GM18951 (cell line): ENCODE results near the gene TBCC.

ENCODE experiments used
- POLR2A ChIP-seq: IDR thresholded peaks from 4 replicates; pipeline ENCODE4 v1.6.1; 2011; ENCODE audit warnings: mild to moderate bottlenecking; ENCODE audit not compliant: insufficient read length, insufficient read depth; ENCODE audit errors: extremely low read depth
- in situ Hi-C: fragments of 300-500 bp; cut with MboI; formaldehyde crosslinking; loops from one replicate; pipeline ENCODE4 v1.12.0; 2022; ENCODE audit warnings: low sequenced_read_pairs, mixed read lengths, inconsistent platforms; ENCODE audit not compliant: unreplicated experiment

The TBCC gene

DNA sequence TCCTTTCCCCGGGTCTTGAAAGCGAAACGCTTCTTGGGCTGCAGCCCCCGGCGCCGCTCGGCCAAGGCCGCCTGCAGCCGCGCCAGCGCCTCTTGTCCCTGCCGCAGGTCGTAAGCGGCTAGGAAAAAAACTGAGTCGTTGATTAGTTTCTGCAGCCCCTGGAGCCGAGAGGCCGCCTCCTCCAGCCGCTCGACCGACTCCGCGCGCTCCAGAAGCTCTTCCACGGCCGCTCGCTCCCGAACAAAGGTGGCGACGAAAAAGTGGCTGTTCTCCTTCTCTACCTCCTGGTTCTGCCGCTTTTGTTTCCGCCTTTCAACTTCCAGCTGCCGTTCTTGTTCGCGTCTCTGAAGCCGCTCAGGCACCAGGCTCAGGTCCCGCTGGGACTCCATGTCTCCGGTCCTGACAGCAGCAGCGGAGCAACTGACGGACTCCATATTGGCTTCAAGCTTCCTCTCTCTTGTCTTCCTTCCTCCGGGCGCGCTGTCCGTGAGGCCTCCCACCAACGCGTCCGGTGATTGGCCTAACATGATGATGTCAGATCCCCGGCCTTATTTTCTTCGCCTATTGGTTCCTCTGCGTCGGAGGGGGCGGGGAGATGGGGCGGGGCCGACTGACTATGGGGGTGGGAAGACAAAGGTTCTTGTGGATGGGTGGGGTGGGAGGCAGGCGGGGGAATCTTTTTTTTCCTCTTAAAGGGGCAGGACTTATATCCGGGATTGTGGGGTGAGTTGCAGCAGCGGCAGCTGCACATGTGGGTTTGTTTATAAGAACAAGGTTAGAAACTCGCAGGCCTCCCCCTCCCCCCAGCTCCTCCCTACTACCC is at the start of gene TBCC:
TSS of gene TBCC (minus strand) at position 464 of the 823 bp plus-strand sequence. CDS start at position 434, 30 bp downstream.
- TF ChIP-seq POLR2A: peak; percentile 95
- in situ Hi-C loops: no loop called here

DNA sequence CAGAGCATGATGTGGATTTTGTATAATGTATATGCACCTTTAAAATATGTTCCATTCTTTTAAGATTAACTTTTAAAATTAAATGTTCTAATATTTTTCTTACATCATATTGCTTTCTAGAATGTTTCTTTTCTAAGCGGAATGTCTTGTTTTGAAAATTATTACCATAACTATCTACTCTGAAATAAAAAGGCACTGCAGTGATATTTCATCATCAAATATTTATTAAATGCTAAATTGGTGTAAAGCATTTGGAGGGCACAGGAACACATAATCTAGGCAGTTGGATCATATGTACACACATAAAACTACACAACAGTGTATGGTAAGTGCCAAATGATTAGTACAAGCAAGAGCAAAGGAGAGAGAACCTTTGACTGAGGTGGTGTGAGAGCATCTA is 49.7 kb upstream of the TBCC start:
- TF ChIP-seq POLR2A: no peak
- in situ Hi-C loops: no loop called here

DNA sequence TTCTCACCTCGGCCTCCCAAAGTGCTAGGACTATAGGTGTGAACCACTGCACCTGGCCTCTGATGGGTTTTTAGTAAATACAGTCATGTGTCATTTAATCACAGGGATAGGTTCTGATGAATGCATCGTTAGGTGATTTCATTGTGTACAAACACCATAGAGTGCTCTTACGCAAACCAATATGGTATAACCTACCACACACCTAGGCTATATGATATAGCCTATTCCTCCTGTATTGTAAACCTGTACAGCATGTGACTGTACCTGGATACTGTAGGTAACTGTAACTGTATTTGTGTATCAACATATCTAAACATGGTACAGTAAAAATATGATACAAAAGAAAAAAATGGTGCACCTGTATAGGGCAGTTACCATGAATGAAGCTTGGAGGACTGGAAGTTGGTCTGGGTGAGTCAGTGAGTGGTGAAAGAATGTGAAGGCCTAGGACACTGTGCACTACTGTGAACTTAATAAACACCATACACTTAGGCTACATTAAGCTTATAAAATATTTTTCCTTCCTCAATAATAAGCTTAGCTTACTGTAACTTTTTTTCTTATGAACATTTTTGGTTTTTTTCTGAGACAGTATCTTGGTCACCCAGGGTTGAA is 45.9 kb upstream of the TBCC start:
- in situ Hi-C loops: no loop called here
- TF ChIP-seq POLR2A: no peak

DNA sequence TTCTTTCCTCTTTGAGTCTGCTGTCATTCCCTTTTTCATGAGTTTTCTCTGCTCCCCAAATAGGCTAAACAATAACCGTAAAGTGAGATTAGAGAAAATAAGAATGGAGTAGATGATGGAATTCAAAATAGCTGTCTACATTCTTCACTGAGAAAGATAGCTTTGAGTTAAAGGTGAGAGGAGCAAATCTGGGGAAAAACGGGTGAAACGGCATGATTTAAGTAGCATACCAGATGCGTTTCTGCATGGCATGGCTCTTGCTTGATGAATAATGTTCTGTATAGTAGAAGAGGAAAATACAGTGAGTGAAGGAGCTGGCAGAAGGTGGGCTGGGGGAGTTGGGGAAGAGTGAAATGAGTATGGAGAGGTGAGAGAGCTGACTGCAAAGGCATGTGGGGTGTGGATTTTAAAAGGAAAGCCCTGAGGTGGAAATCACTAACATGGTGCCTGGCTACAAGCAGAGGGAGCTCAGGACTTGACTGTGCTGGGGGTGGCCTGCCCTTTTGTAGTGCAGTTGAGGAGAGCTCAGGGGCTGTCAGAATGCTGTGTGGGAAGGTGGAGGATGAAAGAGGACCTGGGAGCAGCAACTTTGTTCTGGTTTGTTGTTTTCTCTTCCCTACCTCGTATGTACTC is 44.8 kb upstream of the TBCC start:
- TF ChIP-seq POLR2A: no peak
- in situ Hi-C loops: no loop called here

- in situ Hi-C loops: no loop called here
- no peak for TF ChIP-seq POLR2A
These were observed 42.8 kb upstream of the TBCC start for GRCh38 chr6:42788671-42789070.

DNA sequence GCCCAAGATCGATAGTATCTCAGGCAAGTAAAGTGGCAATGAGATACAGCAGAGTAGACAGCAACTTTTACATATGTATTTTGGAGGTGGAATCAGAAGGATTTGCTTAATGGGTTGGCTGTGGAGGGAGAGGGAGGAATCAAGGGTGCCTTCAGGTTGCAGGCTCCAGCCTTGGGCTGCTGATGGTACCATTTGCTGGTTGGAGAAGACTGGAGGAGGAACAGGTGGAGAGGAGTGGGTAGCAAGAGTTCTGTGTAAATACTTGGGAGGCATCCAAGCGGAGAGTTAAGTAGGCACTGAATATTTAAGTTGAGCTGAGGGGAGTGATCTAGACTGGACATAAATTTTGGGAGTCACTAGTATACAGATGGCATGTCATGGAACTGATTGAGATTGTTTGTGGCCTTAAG is 41.2 kb upstream of the TBCC start:
- in situ Hi-C loops: no loop called here

GRCh38 chr6:42786525-42786985 is 40.7 kb upstream of the TBCC start:
- TF ChIP-seq POLR2A: no peak
- in situ Hi-C loops: no loop called here

More for the DNA sequence above, 41.2 kb upstream of the TBCC start:
- TF ChIP-seq POLR2A: no peak

GRCh38 chr6:42784717-42785498 is 39.0 kb upstream of the TBCC start:
- peak; percentile 5 for TF ChIP-seq POLR2A
- in situ Hi-C loops: no loop called here

- TF ChIP-seq POLR2A: peak; percentile 28
- in situ Hi-C loops: no loop called here
These were observed 38.2 kb upstream of the TBCC start for GRCh38 chr6:42783876-42784642.

GRCh38 chr6:42783177-42783875 is 37.4 kb upstream of the TBCC start:
- in situ Hi-C loops: no loop called here
- TF ChIP-seq POLR2A: peak; percentile 84

DNA sequence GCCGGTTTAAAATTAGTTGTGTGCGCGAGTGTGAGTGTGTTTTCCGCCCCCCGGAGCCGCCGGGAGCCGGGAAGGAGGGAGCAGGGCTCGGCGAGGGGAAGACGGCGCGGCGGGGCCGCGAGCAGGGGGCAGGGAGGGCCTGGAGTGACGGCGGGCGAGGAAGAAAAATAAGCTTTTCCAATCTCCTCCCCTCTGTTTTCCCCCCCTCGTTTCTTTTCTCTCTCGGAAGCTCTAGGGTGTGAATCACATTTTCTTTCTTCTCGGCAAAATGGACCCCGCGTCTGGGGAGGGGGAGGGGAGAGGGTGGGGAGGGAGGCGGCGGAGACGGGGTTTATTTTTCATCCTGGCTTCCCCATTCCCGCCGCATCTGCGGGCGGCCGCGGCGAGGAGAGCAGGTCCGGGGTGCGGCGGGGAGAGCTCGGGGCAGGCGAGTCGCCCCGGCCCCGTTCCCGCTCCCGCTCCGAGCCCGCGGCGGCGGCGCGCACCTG is 36.8 kb upstream of the TBCC start:
- in situ Hi-C loops: no loop called here

More for the DNA sequence above, 36.8 kb upstream of the TBCC start:
- TF ChIP-seq POLR2A: peak; percentile 62
